ENCODE results near the gene BCL2L1. TPM values are rescaled to one million over a fixed set of nuclear protein-coding genes. Genes with fewer than 3 reads are reported as not detected.

The BCL2L1 gene
- total RNA-seq, 1 donor from 2014 or later: 52.9 TPM

GRCh38 chr20:31620246-31620645 lies 102.4 kb downstream of the BCL2L1 start:
- H3K27me3 Mint-ChIP-seq (ENCODE audit: unreplicated experiment): peaks cover 3% of the 10 kb centered on the region
- H3K4me3 Mint-ChIP-seq (ENCODE audit: unreplicated experiment): no peak overlapping the region
- no peaks in the 10 kb centered on the region for H3K9me3 Mint-ChIP-seq (ENCODE audit: unreplicated experiment)
- H3K36me3 Mint-ChIP-seq (ENCODE audit: low read depth, unreplicated experiment): no peaks in the 10 kb centered on the region
- H3K4me1 Mint-ChIP-seq (ENCODE audit: unreplicated experiment): peaks cover 5% of the 10 kb centered on the region
- no peak overlapping the region for H3K27ac Mint-ChIP-seq (ENCODE audit: unreplicated experiment)
- no peak for DNase-seq (ENCODE audit: low spot score)
- TF ChIP-seq CTCF (IDR thresholded peaks at IDR 0.05; ENCODE audit: unreplicated experiment): no peak

GRCh38 chr20:31617432-31618104 lies 105.1 kb downstream of the BCL2L1 start:
- H3K9me3 Mint-ChIP-seq (ENCODE audit: unreplicated experiment): no peaks in the 10 kb centered on the region
- H3K36me3 Mint-ChIP-seq (ENCODE audit: low read depth, unreplicated experiment): no peaks in the 10 kb centered on the region
- no peak overlapping the region for H3K27ac Mint-ChIP-seq (ENCODE audit: unreplicated experiment)

GRCh38 chr20:31615416-31615815 lies 107.3 kb downstream of the BCL2L1 start:
- H3K27ac Mint-ChIP-seq (ENCODE audit: unreplicated experiment): no peak overlapping the region
- H3K36me3 Mint-ChIP-seq (ENCODE audit: low read depth, unreplicated experiment): no peaks in the 10 kb centered on the region
- no peak for DNase-seq (ENCODE audit: low spot score)
- peaks cover 12% of the 10 kb centered on the region for H3K4me1 Mint-ChIP-seq (ENCODE audit: unreplicated experiment)
- no peaks in the 10 kb centered on the region for H3K9me3 Mint-ChIP-seq (ENCODE audit: unreplicated experiment)
- no peak for TF ChIP-seq CTCF (IDR thresholded peaks at IDR 0.05; ENCODE audit: unreplicated experiment)
- no peak overlapping the region for H3K4me3 Mint-ChIP-seq (ENCODE audit: unreplicated experiment)
- H3K27me3 Mint-ChIP-seq (ENCODE audit: unreplicated experiment): peaks cover 5% of the 10 kb centered on the region

More at GRCh38 chr20:31617432-31618104, 105.1 kb downstream of the BCL2L1 start:
- no peak for TF ChIP-seq CTCF (IDR thresholded peaks at IDR 0.05; ENCODE audit: unreplicated experiment)
- Mint-ChIP-seq H3K4me1 (ENCODE audit: unreplicated experiment) (peaks cover 5% of the 10 kb centered on the region), H3K27me3 (ENCODE audit: unreplicated experiment) (peaks cover 5% of the 10 kb centered on the region), H3K4me3 (ENCODE audit: unreplicated experiment) (no peak overlapping the region)
- no peak for DNase-seq (ENCODE audit: low spot score)

Other genes with a start within 250 kb of the BCL2L1 start
- gene DEFB124, start 247.7 kb downstream of the BCL2L1 start, total RNA-seq (ENCODE audit: unreplicated experiment): not detected
- not detected for gene REM1, start 247.6 kb downstream of the BCL2L1 start, total RNA-seq (ENCODE audit: unreplicated experiment)
- gene HM13, start 208.4 kb downstream of the BCL2L1 start, total RNA-seq (ENCODE audit: unreplicated experiment): 153 TPM
- 85.2 TPM for gene ID1, start 117.6 kb downstream of the BCL2L1 start, total RNA-seq (ENCODE audit: unreplicated experiment)
- gene COX4I2, start 85.0 kb downstream of the BCL2L1 start, total RNA-seq (ENCODE audit: unreplicated experiment): not detected
- gene TPX2, start 16.4 kb upstream of the BCL2L1 start, total RNA-seq (ENCODE audit: unreplicated experiment): 27.2 TPM
- gene MYLK2, start 96.5 kb upstream of the BCL2L1 start, total RNA-seq (ENCODE audit: unreplicated experiment): 1.7 TPM
- gene FOXS1, start 122.7 kb upstream of the BCL2L1 start, total RNA-seq (ENCODE audit: unreplicated experiment): 9.6 TPM
- gene DUSP15, start 147.7 kb upstream of the BCL2L1 start, total RNA-seq (ENCODE audit: unreplicated experiment): 2.1 TPM
- 0.46 TPM for gene TTLL9, start 147.8 kb upstream of the BCL2L1 start, total RNA-seq (ENCODE audit: unreplicated experiment)
- gene PDRG1, start 229.2 kb upstream of the BCL2L1 start, total RNA-seq (ENCODE audit: unreplicated experiment): 21.2 TPM
- gene XKR7, start 245.3 kb upstream of the BCL2L1 start, total RNA-seq (ENCODE audit: unreplicated experiment): 0.23 TPM

All from endothelial cell (in vitro differentiated cells).